HepG2 (cell line): ENCODE measurements around the gene PHYHIPL. TPM values are rescaled to one million over a fixed set of nuclear protein-coding genes. Genes with fewer than 3 reads are reported as not detected.
A peak's percentile ranks its signal among the peaks of the same experiment; 100 is the strongest.

ENCODE experiments used
- CBX5 ChIP-seq: sonication (generic); formaldehyde crosslinking; IDR thresholded peaks from 2 replicates; pipeline ENCODE4 v1.4.0; 2020; ENCODE audit warnings: missing genetic modification reagents, borderline replicate concordance
- GATAD1 ChIP-seq: IDR thresholded peaks from 2 replicates; pipeline ENCODE4 v1.6.1; 2016; ENCODE audit warnings: missing genetic modification reagents, missing compliant biosample characterization
- MYC ChIP-seq: sonication (generic); formaldehyde crosslinking; IDR thresholded peaks from 2 replicates; pipeline ENCODE4 v1.9.0; 2021; ENCODE audit warnings: missing genetic modification reagents, borderline replicate concordance
- TGIF2 ChIP-seq: IDR thresholded peaks from 2 replicates; pipeline ENCODE4 v1.6.1; 2016; ENCODE audit warnings: control low read depth, missing compliant biosample characterization
- ZBTB8A ChIP-seq: sonication (generic); formaldehyde crosslinking; IDR thresholded peaks from 2 replicates; pipeline ENCODE4 v1.4.0; 2020; ENCODE audit warnings: mild to moderate bottlenecking, low read depth, missing genetic modification reagents, borderline replicate concordance
- ZNF124 ChIP-seq: sonication (generic); formaldehyde crosslinking; IDR thresholded peaks from 2 replicates; pipeline ENCODE4 v1.4.0; 2020; ENCODE audit warnings: missing genetic modification reagents
- ZNF30 ChIP-seq: sonication (generic); formaldehyde crosslinking; IDR thresholded peaks from 2 replicates; pipeline ENCODE4 v1.5.0; 2020; ENCODE audit warnings: mild to moderate bottlenecking, missing genetic modification reagents
- ZNF329 ChIP-seq: sonication (generic); formaldehyde crosslinking; IDR thresholded peaks from 2 replicates; pipeline ENCODE4 v1.9.0; 2021; ENCODE audit warnings: low read depth, mild to moderate bottlenecking, missing genetic modification reagents
- ZNF781 ChIP-seq: sonication (generic); formaldehyde crosslinking; IDR thresholded peaks from 2 replicates; pipeline ENCODE4 v1.5.1; 2020; ENCODE audit warnings: borderline replicate concordance, mild to moderate bottlenecking, missing genetic modification reagents; ENCODE audit errors: not compliant biosample characterization
- polyA plus RNA-seq, 8 experiments: library from polyadenylated mRNA; depleted of rRNA in 3 of 8; stranded (reverse) in 7 of 8; unstranded in 1 of 8; fragments of >200 nt; fragmentation: Illumina TruSeq in 4 of 8; extraction: Trizol in 4 of 8; gene quantifications; 2 replicates each; pipeline versions ENCODE4 v1.2.1 to v1.2.3, GENCODE V29; 2011 to 2016; ENCODE audit warnings: low read depth in 4 of 8, missing spikeins in 1 of 8, mixed read lengths in 1 of 8; ENCODE audit not compliant: insufficient read depth in 1 of 8
- total RNA-seq, 5 experiments: library from RNA; depleted of rRNA; stranded (reverse); fragments of >200 nt; fragmentation: Illumina TruSeq; extraction: Trizol; gene quantifications; 2 replicates each; pipeline ENCODE4 v1.2.3, GENCODE V29; 2016; ENCODE audit warnings: low read depth in 1 of 5
- TF ChIP-seq, protein P1 (sequence below): IDR thresholded peaks from 2 replicates; pipeline ENCODE4 v1.6.1; 2018; ENCODE audit warnings: missing genetic modification reagents, mild to moderate bottlenecking, missing compliant biosample characterization
- TF ChIP-seq, protein P2 (sequence below): sonication (generic); formaldehyde crosslinking; IDR thresholded peaks from 2 replicates; pipeline ENCODE4 v1.4.0; 2020; ENCODE audit warnings: missing genetic modification reagents
- TF ChIP-seq, protein P3 (sequence below): sonication (generic); formaldehyde crosslinking; IDR thresholded peaks from 2 replicates; pipeline ENCODE4 v1.5.0; 2020; ENCODE audit warnings: mild to moderate bottlenecking, missing genetic modification reagents
- TF ChIP-seq, protein P4 (sequence below): sonication (generic); formaldehyde crosslinking; conservative IDR thresholded peaks from 2 replicates; pipeline ENCODE4 v1.8.0; 2022; ENCODE audit warnings: mild to moderate bottlenecking, moderate library complexity, missing genetic modification reagents
- TF ChIP-seq, protein P5 (sequence below): sonication (generic); formaldehyde crosslinking; IDR thresholded peaks from 2 replicates; pipeline ENCODE4 v1.5.0; 2020; ENCODE audit warnings: missing genetic modification reagents, mild to moderate bottlenecking, borderline replicate concordance
- TF ChIP-seq, protein P6 (sequence below): sonication (generic); formaldehyde crosslinking; IDR thresholded peaks from 2 replicates; pipeline ENCODE4 v1.4.0; 2020; ENCODE audit warnings: missing genetic modification reagents

The PHYHIPL gene
- total and polyA plus RNA-seq, 2 of the 13 experiments (the other 11 are each of a cell fraction or from before 2014, with no cell fraction given), result 40.6 to 78.5 TPM

DNA sequence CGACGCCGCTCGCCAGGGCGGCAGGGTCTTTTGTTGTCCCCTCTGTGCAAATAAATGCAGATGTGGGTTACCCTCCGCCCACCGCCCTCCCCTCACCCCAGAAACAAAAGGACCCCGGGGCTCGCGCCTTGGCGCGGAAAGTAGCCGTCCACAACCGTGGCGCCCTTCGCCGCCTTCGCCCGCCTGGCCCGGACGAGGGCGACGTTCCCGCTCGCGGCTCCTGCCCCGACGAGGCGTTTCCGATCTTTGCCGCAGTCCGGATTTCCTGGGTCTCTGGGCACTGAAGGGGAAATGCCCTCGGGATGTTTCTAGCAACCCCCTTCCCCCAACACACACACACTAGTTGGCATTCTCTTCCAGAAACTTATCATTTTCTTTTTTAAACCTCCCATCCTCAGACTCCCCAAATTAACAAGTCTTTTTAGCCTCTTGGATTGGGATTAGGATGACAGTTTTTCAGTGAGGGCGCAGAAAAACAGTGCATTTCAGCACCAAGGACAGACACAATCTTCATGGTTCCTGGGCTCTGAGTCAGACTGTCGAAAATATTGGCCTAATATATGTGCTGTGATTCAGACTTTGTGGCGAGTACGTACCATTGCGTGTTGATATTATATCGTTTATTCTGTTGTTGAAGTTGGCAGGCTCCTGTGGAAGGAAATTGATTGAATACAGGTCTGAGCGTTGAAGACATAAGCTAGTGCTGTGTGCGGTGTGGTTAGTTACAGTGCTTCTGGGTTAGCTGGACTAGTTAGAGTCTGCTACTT, 771 bp downstream of the PHYHIPL start (continued):
- TF ChIP-seq ZBTB8A (CRISPR knock-in tag) (0 out of 2 replicates have a peak, but pooled peaks have one; percentile 72), GATAD1 (CRISPR knock-in tag) (peak; percentile 52; the same call in 1 of the 2 replicates), MYC (CRISPR knock-in tag) (no peak), ZNF781 (CRISPR knock-in tag) (peak; percentile 31), TGIF2 (CRISPR knock-in tag) (peak; percentile 93), ZNF329 (CRISPR knock-in tag) (peak; percentile 4; the same call in 1 of the 2 replicates), CBX5 (CRISPR knock-in tag) (0 out of 2 replicates have a peak, but pooled peaks have one; percentile 15), ZNF30 (CRISPR knock-in tag) (0 out of 2 replicates have a peak, but pooled peaks have one; percentile 62), ZNF124 (0 out of 2 replicates have a peak, but pooled peaks have one; percentile 56)
- TF ChIP-seq, protein P1, sequence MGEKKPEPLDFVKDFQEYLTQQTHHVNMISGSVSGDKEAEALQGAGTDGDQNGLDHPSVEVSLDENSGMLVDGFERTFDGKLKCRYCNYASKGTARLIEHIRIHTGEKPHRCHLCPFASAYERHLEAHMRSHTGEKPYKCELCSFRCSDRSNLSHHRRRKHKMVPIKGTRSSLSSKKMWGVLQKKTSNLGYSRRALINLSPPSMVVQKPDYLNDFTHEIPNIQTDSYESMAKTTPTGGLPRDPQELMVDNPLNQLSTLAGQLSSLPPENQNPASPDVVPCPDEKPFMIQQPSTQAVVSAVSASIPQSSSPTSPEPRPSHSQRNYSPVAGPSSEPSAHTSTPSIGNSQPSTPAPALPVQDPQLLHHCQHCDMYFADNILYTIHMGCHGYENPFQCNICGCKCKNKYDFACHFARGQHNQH (CRISPR knock-in tag), result peak; percentile 80
- TF ChIP-seq, protein P2, sequence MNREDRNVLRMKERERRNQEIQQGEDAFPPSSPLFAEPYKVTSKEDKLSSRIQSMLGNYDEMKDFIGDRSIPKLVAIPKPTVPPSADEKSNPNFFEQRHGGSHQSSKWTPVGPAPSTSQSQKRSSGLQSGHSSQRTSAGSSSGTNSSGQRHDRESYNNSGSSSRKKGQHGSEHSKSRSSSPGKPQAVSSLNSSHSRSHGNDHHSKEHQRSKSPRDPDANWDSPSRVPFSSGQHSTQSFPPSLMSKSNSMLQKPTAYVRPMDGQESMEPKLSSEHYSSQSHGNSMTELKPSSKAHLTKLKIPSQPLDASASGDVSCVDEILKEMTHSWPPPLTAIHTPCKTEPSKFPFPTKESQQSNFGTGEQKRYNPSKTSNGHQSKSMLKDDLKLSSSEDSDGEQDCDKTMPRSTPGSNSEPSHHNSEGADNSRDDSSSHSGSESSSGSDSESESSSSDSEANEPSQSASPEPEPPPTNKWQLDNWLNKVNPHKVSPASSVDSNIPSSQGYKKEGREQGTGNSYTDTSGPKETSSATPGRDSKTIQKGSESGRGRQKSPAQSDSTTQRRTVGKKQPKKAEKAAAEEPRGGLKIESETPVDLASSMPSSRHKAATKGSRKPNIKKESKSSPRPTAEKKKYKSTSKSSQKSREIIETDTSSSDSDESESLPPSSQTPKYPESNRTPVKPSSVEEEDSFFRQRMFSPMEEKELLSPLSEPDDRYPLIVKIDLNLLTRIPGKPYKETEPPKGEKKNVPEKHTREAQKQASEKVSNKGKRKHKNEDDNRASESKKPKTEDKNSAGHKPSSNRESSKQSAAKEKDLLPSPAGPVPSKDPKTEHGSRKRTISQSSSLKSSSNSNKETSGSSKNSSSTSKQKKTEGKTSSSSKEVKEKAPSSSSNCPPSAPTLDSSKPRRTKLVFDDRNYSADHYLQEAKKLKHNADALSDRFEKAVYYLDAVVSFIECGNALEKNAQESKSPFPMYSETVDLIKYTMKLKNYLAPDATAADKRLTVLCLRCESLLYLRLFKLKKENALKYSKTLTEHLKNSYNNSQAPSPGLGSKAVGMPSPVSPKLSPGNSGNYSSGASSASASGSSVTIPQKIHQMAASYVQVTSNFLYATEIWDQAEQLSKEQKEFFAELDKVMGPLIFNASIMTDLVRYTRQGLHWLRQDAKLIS (CRISPR knock-in tag), result peak; percentile 87
- TF ChIP-seq, protein P3, sequence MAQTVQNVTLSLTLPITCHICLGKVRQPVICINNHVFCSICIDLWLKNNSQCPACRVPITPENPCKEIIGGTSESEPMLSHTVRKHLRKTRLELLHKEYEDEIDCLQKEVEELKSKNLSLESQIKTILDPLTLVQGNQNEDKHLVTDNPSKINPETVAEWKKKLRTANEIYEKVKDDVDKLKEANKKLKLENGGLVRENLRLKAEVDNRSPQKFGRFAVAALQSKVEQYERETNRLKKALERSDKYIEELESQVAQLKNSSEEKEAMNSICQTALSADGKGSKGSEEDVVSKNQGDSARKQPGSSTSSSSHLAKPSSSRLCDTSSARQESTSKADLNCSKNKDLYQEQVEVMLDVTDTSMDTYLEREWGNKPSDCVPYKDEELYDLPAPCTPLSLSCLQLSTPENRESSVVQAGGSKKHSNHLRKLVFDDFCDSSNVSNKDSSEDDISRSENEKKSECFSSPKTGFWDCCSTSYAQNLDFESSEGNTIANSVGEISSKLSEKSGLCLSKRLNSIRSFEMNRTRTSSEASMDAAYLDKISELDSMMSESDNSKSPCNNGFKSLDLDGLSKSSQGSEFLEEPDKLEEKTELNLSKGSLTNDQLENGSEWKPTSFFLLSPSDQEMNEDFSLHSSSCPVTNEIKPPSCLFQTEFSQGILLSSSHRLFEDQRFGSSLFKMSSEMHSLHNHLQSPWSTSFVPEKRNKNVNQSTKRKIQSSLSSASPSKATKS (CRISPR knock-in tag), result peak; percentile 85
- TF ChIP-seq, protein P4, sequence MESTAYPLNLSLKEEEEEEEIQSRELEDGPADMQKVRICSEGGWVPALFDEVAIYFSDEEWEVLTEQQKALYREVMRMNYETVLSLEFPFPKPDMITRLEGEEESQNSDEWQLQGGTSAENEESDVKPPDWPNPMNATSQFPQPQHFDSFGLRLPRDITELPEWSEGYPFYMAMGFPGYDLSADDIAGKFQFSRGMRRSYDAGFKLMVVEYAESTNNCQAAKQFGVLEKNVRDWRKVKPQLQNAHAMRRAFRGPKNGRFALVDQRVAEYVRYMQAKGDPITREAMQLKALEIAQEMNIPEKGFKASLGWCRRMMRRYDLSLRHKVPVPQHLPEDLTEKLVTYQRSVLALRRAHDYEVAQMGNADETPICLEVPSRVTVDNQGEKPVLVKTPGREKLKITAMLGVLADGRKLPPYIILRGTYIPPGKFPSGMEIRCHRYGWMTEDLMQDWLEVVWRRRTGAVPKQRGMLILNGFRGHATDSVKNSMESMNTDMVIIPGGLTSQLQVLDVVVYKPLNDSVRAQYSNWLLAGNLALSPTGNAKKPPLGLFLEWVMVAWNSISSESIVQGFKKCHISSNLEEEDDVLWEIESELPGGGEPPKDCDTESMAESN (CRISPR knock-in tag), result no peak; the same call in 1 of the 2 replicates
- TF ChIP-seq, protein P5, sequence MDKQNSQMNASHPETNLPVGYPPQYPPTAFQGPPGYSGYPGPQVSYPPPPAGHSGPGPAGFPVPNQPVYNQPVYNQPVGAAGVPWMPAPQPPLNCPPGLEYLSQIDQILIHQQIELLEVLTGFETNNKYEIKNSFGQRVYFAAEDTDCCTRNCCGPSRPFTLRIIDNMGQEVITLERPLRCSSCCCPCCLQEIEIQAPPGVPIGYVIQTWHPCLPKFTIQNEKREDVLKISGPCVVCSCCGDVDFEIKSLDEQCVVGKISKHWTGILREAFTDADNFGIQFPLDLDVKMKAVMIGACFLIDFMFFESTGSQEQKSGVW (CRISPR knock-in tag), result no peak
- TF ChIP-seq, protein P6, sequence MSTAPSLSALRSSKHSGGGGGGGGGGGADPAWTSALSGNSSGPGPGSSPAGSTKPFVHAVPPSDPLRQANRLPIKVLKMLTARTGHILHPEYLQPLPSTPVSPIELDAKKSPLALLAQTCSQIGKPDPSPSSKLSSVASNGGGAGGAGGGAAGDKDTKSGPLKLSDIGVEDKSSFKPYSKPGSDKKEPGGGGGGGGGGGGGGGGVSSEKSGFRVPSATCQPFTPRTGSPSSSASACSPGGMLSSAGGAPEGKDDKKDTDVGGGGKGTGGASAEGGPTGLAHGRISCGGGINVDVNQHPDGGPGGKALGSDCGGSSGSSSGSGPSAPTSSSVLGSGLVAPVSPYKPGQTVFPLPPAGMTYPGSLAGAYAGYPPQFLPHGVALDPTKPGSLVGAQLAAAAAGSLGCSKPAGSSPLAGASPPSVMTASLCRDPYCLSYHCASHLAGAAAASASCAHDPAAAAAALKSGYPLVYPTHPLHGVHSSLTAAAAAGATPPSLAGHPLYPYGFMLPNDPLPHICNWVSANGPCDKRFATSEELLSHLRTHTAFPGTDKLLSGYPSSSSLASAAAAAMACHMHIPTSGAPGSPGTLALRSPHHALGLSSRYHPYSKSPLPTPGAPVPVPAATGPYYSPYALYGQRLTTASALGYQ (CRISPR knock-in tag), result 0 out of 2 replicates have a peak, but pooled peaks have one; percentile 17
